HPDE6-E6E7 (cell line): ENCODE data around the gene XPR1.
"Not testable (repeated sequence)": the region's sequence is repeated elsewhere in the genome, so short reads cannot be mapped to it uniquely, and the experiment has no call there.

Experiments used
- DNase-seq: peaks from one replicate; pipeline ENCODE4 v3.0.0; 2011; ENCODE audit warnings: missing footprints; ENCODE audit errors: extremely low spot score

XPR1 gene

DNA sequence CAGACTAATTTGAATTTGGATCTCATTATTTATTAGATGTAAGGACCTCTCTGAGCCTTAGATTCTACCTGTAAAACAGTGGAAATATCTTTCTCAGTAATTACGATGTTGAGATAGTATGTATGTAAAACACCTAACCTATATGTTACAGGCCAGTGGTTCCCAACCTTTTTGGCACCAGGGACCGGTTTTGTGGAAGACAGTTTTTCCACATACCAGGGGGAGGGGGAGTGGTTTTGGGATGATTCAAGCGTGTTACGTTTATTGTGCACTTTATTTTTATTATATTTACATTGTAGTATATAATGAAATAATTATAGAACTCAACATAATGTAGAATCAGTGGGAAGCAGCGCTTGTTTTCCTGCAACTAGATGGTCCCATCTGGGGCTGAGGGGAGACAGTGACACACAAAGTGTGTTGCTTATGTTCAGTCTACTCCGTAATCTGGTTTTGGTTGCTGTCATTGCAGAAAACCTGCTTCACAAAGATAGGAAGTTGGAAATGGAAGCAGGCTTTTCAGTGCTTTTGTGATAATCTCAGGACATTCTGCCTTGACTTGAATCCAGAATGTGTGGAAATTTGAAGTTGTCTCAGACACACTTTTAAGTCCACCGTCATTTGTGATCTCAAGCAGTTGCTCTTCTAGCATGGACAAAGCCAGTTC, 12.8 kb downstream of the XPR1 start:
- no peak for DNase-seq

DNA sequence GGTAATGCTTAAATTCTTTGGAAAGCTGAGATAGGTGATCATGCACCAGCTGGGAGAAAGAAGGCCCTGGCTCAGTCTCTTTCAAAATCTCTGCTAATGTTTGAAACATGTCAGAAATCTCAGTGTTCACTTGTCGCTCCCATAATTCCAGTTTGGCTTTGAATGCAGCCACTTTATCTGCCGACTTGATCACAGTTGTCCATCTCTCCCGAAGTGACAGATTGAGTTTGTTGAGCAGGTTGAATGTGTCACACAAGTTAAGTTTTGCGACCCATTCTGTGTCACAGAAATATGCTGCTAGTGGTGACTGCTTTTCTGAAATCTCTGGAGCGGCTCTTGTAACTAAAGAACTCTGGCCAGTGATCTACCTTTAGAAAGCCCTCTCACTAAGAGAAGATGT, 13.4 kb downstream of the XPR1 start:
- DNase-seq, result not testable (repeated sequence)

DNA sequence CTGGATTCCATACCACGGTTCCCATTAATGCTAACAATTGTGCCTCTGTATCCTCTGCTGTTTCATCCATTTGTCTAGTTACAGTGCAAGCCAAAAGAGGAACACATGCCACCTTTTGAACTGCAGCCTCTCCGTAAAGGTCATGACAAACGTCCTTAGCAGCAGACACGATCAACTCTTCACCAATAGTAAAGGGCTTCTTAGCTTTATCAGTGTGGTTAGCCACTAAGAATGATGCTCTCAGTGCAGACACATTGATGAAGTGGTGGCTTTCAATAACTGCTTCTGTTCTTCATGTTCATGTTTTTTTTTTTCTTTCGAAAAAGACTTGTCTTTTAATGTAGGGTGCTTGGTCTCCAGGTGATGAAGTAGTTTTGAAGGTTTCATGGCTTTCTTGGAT, 14.3 kb downstream of the XPR1 start:
- no peak for DNase-seq

DNA sequence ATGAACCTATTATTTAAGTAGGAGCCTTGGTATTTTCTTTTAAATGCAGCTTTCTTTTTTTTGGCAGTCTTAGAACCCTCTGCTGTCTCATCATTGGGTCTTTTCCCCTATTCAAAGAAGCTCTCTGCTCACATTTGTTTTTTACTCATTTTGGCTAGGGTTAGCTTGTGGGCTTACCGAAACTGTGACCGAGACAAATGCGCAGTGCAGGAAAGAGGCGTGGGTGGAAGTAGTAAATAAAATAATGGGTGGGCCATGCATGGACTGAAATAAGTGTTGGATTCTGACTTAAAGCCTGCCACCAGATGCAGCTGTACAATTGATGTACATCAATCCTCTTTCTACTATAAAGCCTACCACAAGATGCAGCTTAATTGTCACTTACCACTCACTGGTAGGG, 14.7 kb downstream of the XPR1 start:
- no peak for DNase-seq

DNA sequence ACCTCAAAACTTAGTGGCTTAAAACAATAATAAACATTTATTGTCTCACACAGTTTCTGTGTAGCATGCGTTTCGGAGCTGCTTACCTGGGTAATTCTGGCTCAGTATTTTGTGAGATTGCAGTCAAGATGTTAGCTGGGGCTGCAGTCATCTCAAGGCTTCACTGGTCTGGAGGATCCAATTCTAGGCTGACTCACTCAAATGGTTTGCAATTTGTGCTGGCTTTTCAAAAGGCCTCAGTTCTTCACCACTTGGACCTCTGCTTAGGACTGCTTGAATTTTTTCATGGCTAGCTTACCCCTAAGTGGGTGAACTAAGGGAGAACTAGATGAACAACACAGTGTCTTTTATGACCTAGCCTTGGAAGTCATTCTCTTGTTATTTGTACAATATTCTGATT, 21.0 kb downstream of the XPR1 start:
- no peak for DNase-seq

DNA sequence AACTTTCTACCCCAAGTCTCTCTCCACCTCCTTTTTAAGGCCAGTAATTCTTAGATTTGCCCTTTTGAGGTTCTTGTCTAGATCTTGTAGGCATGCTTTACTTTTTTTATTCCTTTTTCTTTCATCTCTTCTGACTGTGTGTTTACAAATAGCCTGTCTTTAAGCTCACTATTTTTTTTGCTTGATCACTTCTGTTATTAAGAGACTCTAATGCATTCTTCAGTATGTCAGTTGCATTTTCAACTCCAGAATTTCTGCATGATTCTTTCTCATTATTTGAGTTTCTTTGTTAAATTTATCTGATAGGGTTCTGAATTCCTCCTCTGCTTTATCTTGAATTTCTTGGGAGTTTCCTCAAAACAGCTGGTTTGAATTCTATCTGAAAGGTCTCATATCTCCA, 30.9 kb downstream of the XPR1 start:
- DNase-seq, result no peak

DNA sequence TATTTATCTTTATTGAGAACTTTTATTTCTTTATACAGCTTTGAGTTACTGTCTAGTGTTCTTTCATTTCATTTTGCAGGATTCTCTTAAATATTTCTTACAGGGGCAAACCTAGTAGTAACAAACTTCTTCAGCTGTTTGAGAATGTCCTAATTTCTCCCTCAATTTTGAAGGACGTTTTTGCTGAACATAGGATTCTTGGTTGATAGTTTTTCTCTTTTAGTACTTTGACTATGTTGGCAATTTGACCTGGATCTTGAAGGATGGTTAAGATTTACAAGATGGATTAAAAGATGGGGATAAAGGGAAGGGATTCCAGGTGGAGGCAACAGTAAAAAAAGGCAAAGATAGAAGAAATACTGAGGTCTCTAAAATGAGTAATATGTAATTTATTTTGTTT, 38.9 kb downstream of the XPR1 start:
- DNase-seq, result no peak

DNA sequence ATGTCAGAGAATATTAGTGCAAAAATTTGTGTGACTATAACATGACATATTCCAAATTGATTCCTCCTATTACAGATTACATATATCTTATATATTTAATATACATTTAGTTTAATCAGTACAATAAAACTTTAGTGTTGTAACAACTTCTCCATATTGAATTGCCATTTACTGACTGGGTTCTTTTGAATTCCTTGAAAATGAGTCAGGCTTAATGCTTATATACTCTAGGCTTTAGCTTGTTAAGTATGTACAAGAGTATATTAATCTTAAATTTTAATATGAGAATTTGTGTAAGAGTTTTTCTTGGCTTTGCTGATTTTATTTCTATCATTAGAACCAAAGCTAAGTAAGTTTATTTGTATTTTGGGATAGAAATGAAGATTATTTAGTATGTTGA, 40.3 kb downstream of the XPR1 start:
- DNase-seq, result no peak

DNA sequence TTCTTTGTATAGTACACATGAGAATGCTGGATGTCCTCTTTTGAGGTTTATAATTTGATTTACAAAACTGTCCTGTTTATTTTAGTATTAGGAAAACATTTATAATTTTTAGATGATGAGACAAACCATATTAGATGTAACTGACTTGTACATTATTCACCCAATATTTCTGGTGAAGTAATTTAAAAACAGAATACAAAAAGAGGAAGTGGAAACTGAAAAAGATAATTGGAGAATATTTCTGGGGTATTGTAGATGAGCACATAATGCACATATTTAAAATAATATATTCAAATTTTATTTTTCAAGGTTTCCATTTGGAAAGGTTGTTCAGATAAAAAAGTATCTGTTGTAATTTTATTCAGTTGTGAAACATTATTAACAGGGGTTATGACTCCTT, 40.7 kb downstream of the XPR1 start:
- no peak for DNase-seq

DNA sequence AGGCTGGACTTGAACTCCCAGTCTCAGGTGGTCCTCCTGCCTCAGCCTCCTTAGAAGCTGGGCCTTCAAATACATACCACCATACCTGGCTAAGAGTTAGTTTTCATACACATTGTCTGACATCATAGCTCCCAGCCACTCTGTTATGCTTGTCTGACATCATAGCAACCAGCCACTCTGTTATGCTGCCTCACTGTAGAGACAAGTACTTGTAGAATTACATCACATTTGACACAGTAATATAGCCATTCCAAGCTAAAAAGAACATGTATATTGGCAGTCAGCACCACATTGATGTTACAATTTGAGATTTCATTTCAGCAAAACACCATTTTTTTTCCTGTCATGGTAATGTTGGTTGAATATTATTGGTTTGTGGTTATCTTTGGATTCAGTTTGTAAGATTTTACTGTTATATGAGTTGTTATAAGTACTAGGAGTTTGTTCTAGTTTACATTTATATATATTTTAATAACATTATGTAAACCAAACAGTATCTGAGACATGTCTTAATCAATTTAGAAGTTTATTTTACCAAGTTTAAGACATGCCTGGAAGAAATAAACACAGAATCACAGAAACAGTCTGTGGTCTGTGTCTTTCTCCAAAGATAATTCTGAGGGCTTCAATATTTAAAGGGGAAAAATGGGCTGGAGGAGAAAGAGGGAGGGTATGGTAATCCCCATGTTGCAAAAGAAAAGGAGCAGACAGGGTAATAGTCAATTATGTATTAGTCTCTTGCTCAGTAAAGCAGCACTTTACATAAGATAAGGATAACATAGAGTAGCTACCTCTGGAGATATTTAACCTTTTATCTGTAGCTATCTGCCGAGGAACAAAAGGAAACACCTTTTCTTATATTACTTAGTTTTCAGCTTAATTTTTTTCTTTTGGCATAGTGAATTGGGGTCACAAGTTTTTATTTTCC, 43.0 kb downstream of the XPR1 start:
- no peak for DNase-seq

DNA sequence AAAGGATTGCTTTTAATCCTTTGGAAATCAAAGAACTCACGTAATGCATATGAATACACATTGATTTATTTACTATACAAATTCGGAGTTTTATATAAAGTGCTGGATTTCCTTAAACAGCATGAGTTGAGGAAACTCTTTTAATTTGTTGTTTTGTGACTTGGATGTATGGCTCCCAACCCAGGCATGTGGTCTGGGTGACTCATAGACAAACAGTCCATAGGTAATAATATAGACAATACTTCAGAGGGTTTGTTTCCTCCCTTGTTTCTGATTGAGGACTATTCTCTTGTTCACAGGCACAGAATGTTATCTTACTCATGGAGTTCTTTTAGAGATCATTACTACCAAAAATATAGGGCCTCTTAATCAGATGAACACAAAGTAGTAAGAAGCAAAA, 43.8 kb downstream of the XPR1 start:
- peak; percentile 4 for DNase-seq

DNA sequence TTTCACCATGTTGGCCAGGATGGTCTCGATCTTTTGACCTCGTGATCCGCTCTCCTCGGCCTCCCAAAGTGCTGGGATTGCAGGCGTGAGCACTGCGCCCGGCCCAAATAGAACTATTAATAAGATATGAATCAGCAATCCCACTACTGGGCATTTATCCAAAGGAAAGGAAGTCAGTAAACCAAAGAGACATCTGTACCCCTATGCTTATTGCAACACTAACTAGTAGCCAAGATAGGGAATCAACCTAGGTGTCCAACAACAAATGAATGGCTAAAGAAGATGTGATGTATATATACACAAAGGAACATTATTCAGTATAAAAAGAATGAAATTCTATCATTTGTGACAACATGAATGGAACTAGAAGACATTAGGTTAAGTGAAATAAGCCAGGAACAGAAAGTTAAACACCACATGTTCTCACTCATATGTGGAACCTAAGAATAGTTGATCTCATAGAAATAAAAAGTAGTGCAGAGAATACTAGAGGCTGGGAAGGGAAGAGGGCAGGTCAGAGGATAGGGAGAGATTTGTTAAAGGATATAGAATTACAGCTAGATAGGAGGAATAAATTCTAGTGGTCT, 48.8 kb downstream of the XPR1 start:
- DNase-seq, result no peak

DNA sequence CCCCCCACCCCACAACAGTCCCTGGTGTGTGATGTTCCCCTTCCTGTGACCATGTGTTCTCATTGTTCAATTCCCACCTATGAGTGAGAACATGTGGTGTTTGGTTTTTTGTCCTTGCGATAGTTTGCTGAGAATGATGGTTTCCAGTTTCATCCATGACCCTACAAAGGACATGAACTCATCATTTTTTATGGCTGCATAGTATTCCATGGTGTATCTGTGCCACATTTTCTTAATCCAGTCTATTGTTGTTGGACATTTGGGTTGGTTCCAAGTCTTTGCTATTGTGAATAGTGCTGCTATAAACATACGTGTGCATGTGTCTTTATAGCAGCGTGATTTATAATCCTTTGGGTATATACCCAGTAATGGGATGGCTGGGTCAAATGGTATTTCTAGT, 51.3 kb downstream of the XPR1 start:
- not testable (repeated sequence) for DNase-seq

DNA sequence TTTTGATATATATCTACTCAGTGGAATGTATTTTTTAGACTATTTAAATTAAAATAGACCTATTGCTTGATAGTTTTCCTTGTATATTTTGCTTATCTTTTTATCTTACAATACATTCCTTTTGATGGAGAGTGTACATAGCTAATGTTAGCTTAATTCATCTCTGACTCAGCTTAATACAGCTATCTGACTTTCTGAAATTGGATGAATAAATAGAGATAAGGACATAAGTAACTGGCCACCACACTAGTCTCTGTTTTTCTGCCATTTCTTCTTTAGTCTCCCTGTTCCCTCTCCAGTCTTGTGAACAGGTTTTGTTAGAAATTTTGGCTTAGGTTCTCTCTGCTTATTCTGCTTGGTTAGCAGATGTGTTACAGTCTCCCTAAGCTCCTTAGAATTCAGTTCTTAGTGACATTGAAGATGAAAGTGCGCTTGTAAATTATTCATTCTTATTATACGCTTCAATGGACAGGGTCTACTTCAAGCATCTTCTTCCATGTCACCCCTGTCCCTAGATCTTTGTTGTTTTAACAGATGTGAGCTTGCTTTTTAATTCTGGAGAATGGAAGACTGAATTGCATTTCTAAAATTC, 59.6 kb downstream of the XPR1 start:
- DNase-seq, result no peak

DNA sequence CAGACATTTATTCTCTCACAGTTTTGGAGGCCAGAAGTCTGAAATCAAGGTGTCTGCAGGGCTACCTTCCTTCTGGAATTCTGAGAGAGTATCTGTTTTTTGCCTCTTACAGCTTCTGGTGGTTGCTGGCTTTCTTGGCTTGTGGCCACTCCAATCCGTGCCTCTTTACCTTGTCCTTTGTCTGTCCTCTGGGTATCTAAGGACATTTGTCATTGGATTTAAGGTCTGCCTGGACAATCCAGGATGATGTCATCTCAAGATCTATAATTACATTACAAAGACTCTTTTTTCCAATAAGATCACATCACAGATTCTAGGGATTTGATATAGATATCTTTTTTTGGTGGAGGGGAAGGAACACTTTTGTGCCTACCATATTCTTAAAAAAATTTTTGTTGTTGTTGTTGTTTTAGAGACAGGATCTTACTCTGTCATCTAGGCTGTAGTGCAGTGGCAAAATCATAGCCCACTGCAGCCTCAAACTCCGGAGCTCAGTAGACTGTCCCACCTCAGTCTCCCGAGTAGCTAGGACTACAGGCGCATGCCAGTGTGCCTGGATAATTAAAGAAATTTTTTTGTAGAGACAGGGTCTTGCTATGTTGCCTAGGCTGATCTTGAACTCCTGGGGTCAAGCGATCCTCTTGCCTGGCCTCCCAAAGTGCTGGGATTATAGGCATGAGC, 61.9 kb downstream of the XPR1 start:
- DNase-seq, result no peak

DNA sequence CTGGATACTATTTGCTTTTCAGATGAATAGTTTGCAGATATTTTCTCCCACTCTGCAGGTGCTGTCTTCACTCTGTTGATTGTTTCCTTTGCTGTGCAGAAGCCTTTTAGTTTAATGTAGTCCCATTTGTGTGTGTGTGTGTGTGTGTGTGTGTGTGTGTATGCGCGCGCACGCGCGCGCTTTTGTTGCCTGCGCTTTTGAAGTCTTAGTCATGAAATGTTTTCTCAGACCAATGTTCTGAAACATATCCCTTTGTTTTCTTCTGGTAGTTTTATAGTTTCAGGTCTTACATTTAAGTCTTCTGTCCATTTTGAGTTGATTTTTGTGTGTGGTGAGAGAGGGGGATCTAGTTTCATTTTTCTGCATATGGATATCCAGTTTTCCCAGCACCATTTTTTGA, 63.5 kb downstream of the XPR1 start:
- DNase-seq, result no peak

DNA sequence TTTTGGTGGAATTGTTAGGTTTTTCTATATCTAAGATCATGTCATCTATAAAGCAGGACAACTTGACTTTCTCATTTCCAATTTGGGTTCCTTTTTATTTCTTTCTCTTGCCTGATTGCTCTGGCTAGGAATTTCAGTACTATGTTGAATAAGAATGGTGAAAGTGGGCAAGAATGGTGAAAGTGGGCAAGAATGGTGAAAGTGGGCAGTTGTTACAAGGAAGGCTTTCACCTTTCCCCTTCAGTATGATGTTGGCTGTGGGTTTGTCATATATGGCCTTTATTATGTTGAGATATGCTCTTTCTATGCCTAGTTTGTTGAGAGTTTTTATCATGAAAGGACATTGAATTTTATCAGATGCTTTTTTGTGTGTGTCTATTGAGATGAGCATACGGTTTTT, 64.5 kb downstream of the XPR1 start:
- no peak for DNase-seq

DNA sequence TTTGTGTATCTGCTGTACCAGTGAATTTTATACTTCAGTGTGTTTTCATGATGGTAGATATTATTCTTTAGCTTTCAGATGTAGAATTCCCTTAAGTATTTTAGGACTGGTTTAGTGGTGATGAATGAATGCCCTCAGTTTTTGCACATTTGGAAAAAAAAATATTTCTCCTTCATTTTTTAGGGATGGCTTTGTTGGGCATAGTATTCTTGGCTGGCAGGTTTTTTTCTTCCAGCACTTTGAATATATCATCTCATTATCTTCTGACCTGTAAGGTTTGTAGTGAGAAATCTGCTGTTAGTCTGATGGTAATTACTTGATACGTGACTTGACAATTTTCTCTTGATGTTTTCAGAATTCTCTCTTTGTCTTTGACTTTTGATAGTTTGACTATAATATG, 66.8 kb downstream of the XPR1 start:
- no peak for DNase-seq

DNA sequence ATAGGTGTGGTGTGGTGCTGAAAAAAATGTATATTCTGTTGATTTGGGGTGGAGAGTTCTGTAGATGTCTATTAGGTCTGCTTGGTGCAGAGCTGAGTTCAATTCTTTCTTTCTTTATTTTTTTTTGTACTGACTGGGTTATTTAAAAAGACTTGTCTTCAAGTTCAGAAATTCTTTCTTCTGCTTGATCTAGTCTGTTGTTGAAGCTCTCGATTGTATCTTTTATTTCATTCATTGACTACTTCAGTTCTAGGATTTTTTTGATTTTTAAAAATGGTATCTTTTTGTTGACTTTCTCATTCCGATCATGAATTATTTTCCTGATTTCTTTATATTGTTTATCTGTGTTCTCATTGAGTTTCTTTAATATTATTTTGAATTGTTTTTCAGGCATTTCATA, 70.6 kb downstream of the XPR1 start:
- not testable (repeated sequence) for DNase-seq

DNA sequence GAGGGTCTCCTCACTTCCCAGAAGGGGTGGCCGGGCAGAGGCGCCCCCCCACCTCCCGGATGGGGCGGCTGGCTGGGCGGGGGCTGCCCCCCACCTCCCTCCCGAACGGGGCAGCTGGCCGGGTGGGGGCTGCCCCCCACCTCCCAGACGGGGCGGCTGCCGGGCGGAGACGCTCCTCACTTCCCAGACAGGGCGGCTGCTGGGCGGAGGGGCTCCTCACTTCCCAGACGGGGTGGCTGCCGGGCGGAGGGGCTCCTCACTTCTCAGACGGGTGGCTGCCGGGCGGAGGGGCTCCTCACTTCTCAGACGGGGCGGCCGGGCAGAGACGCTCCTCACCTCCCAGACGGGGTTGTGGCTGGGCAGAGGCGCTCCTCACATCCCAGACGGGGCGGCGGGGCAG, 78.9 kb downstream of the XPR1 start:
- DNase-seq, result not testable (repeated sequence)

DNA sequence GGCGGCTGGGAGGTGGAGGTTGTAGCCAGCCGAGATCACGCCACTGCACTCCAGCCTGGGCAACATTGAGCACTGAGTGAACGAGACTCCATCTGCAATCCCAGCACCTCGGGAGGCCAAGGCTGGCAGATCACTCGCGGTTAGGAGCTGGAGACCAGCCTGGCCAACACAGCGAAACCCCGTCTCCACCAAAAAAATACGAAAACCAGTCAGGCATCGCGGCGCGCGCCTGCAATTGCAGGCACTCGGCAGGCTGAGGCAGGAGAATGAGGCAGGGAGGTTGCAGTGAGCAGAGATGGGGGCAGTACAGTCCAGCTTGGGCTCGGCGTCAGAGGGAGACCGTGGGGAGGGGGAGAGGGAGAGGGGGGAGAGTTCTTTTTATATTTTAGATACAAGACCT, 79.4 kb downstream of the XPR1 start:
- DNase-seq, result not testable (repeated sequence)

DNA sequence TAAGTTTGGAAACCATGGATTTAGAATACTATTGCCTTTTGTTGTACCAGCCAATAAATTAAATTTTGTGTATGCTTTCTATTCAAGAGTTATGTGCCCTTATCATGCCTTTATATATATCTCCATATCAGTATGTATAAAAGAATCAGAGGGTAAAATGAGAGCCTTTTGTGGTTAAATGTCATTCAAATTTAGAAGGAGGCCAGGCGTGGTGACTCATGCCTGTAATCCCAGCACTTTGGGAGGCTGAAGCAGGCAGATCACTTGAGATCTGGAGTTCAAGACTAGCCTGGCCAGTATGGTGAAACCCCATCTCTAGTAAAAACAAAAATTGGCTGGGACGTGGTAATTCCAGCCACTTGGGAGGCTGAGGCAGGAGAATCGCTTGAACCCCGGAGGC, 88.9 kb downstream of the XPR1 start:
- DNase-seq, result no peak
